ENCODE results near the gene ZFP36.

Gene ZFP36

DNA sequence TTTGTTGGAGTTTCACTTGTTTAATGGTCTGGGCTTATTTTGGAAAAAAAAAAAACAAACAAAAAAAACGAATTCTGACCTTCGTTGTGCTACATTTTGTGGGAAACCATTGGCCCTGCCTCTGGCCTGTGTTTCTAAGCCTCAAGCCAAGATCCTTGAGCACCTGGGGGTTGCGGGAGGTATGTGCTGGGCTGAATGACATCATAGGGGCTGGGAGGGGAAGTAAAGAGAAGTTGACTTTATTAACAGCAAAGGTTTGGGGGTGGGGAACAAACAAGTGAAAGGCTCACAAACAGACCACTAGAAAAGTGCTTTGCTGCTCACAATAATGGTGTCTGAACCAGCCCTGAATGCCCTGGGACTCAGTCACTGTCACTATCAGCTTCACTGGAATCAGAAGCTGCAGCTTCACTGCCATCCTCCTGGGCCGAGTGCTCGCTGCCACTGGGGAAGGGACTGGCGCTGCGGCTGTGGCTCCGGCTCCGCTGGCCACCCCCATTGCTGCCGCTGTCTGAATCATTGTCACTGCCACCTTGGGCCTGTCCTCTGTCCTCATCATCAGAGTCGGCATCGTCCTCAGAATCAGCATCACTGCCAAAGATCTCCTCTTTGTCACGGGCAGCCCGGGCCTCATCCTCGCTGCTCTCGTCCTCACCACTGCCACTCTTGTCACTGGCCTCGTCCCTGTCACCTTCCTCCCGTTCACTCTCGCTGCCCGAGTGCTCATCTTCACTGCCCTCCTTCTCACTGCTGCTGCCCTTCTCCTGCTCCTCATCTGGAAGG, 20.8 kb upstream of the ZFP36 start:
- no peak overlapping the region for H3K4me3 ChIP-seq (ENCODE audit: low read depth, low read length)
- no peak for DNase-seq (ENCODE audit: low read depth)
- TF ChIP-seq CTCF (IDR thresholded peaks at IDR 0.05; ENCODE audit: insufficient read depth, low read depth, low read length, missing control alignments): no peak

DNA sequence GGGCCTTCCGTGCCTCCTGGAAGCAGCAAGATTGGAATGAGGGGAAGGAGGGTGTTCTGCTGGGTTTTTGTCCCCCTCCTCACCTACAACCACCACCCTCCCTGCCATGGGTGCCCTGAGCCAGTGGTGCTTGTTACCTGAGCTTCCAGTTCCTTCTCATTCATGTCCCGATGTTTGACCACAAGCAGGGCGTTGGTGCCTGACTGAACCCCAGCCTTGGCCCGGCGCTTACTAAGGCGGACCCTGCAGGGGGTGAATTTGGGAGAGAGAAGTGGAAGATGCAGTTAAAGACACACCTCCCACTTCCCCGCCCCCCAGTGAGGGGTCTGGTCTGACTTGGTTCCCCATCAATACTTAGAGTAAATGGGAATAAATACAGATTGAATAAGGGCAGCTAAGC, 20.1 kb upstream of the ZFP36 start:
- no peak for TF ChIP-seq CTCF (IDR thresholded peaks at IDR 0.05; ENCODE audit: insufficient read depth, low read depth, low read length, missing control alignments)
- DNase-seq (ENCODE audit: low read depth): no peak
- H3K4me3 ChIP-seq (ENCODE audit: low read depth, low read length): no peak overlapping the region

DNA sequence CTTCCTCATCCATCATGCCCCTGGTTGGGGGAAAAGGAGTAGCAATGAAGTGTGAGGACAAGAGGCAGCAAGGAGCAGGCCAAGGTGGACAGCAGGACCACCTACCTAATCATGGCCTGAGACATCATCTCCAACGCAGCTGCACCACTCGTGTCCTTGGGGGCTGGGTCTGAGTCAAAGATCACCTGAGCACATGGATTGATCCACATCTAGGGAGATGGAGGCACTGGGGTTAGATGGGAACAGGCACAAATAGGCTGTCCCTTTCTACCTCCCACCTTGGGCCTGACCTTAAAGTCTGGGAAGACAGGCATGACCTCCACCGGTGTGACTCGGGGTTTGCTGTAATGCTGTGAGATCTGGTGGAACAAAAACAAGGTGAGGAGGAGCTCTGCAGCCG, 18.0 kb upstream of the ZFP36 start:
- no peak for DNase-seq (ENCODE audit: low read depth)

GRCh38 chr19:39389631-39390414, 16.8 kb upstream of the ZFP36 start:
- H3K4me3 ChIP-seq (ENCODE audit: low read depth, low read length): peak overlapping the region; percentile 89
- no peak for TF ChIP-seq CTCF (IDR thresholded peaks at IDR 0.05; ENCODE audit: insufficient read depth, low read depth, low read length, missing control alignments)
- DNase-seq (ENCODE audit: low read depth): no peak

More for the DNA sequence above, 18.0 kb upstream of the ZFP36 start:
- TF ChIP-seq CTCF (IDR thresholded peaks at IDR 0.05; ENCODE audit: insufficient read depth, low read depth, low read length, missing control alignments): no peak
- H3K4me3 ChIP-seq (ENCODE audit: low read depth, low read length): no peak overlapping the region

DNA sequence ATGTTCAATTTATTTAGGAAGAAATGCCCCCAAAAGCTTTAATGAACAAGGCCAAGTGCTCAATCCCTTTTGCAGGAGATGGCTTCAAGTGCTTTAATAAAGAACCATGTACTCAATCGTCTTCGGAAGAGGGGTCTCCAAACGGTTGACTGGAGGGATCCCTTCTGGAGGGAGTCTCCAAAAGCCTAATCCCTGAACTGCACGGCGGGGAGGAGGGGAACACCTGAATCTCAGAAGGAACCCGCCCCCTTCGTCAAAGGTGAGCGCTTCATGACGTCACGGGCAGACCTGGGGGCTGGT, 16.2 kb upstream of the ZFP36 start:
- peak overlapping the region; percentile 89 for H3K4me3 ChIP-seq (ENCODE audit: low read depth, low read length)
- TF ChIP-seq CTCF (IDR thresholded peaks at IDR 0.05; ENCODE audit: insufficient read depth, low read depth, low read length, missing control alignments): no peak
- DNase-seq (ENCODE audit: low read depth): no peak

- DNase-seq (ENCODE audit: low read depth): peak; percentile 100
- peak; percentile 13 for TF ChIP-seq CTCF (IDR thresholded peaks at IDR 0.05; ENCODE audit: insufficient read depth, low read depth, low read length, missing control alignments)
- H3K4me3 ChIP-seq (ENCODE audit: low read depth, low read length): peak within 1 kb of the TSS; percentile 89
These were observed 15.8 kb upstream of the ZFP36 start, which contains the start of the genes MED29 and PAF1 for GRCh38 chr19:39390751-39391437. MED29 (plus strand) TSS chr19:39391378; CDS start chr19:39391423, 45 bp downstream. PAF1 (minus strand) TSS chr19:39391106; CDS start chr19:39390864, 242 bp downstream.
